GM20000 (cell line): ENCODE data around the gene EID3.
"Not testable (repeated sequence)": the region's sequence is repeated elsewhere in the genome, so short reads cannot be mapped to it uniquely, and the experiment has no call there.

Source experiments
- DNase-seq: peaks from one replicate; pipeline ENCODE4 v3.0.0; 2012; ENCODE audit warnings: low spot score
- CTCF ChIP-seq: IDR thresholded peaks from 2 replicates; pipeline ENCODE4 v1.5.1; 2012; ENCODE audit warnings: mild to moderate bottlenecking, control low read depth; ENCODE audit errors: extremely low read depth, missing control alignments

Gene EID3

GRCh38 chr12:104303538-104304151, at the start of gene EID3:
EID3 (plus strand) TSS chr12:104303739; CDS start chr12:104303935, 196 bp downstream.
- no peak for TF ChIP-seq CTCF
- peak; percentile 89 for DNase-seq

- no peak for DNase-seq
- TF ChIP-seq CTCF = no peak
These were observed 45.5 kb upstream of the EID3 start for GRCh38 chr12:104257913-104258472.

GRCh38 chr12:104258476-104259067, 45.0 kb upstream of the EID3 start:
- no peak for TF ChIP-seq CTCF
- DNase-seq = no peak

GRCh38 chr12:104263026-104263425, 40.5 kb upstream of the EID3 start:
- no peak for DNase-seq
- TF ChIP-seq CTCF = no peak

- DNase-seq = no peak
- no peak for TF ChIP-seq CTCF
These were observed 39.8 kb upstream of the EID3 start for GRCh38 chr12:104263580-104264358.

GRCh38 chr12:104265436-104265835, 38.1 kb upstream of the EID3 start:
- not testable (repeated sequence) for DNase-seq

- TF ChIP-seq CTCF = no peak
- DNase-seq = no peak
These were observed 30.6 kb upstream of the EID3 start for GRCh38 chr12:104272938-104273337.
